Neural cell (in vitro differentiated cells): ENCODE data around the gene SEPTIN2. TPM values are rescaled to one million over a fixed set of nuclear protein-coding genes. Genes with fewer than 3 reads are reported as not detected.

Experiments used
- H2AFZ ChIP-seq: fragments of 200-600, 300-800 bp; sonication (generic), shearing (Covaris generic); 2 replicates; pipeline ENCODE4 v1.6.0; 2014; ENCODE audit warnings: low read depth, mild to moderate bottlenecking, antibody characterized with exemption, low read length, moderate library complexity
- H3F3A ChIP-seq: fragments of 200-600 bp; shearing (Covaris generic); 2 replicates; pipeline ENCODE4 v1.6.1; 2016; ENCODE audit warnings: mild to moderate bottlenecking, moderate library complexity, mixed read lengths, antibody characterized with exemption, low read length; ENCODE audit not compliant: insufficient read depth, poor library complexity, severe bottlenecking
- H3K27ac ChIP-seq: fragments of 200-600, 300-800 bp; sonication (generic), shearing (Covaris generic); 2 replicates; pipeline ENCODE4 v1.5.1; 2014; ENCODE audit warnings: mild to moderate bottlenecking, low read length, moderate library complexity
- H3K27me3 ChIP-seq: fragments of 300-800, 200-600 bp; sonication (generic), shearing (Covaris generic); 2 replicates; pipeline ENCODE4 v1.6.0; 2014; ENCODE audit warnings: mild to moderate bottlenecking, low read depth, low read length, moderate library complexity; ENCODE audit not compliant: insufficient read depth
- H3K36me3 ChIP-seq: fragments of 300-800, 200-600 bp; sonication (generic), shearing (Covaris generic); 2 replicates; pipeline ENCODE4 v1.5.1; 2014; ENCODE audit warnings: mild to moderate bottlenecking, antibody characterized with exemption, low read length, moderate library complexity; ENCODE audit not compliant: insufficient read depth
- H3K4me2 ChIP-seq: fragments of 300-800, 200-600 bp; sonication (generic), shearing (Covaris generic); 2 replicates; pipeline ENCODE4 v1.6.0; 2014; ENCODE audit warnings: mild to moderate bottlenecking, low read length
- H3K4me3 ChIP-seq: fragments of 300-800, 200-600 bp; sonication (generic), shearing (Covaris generic); 2 replicates; pipeline ENCODE4 v1.5.1; 2014; ENCODE audit warnings: mild to moderate bottlenecking, low read length, moderate library complexity
- H3K79me2 ChIP-seq: fragments of 200-600 bp; shearing (Covaris generic); replicated peaks from 2 replicates; pipeline ENCODE4 v1.6.0; 2014; ENCODE audit warnings: mild to moderate bottlenecking, low read length, moderate library complexity; ENCODE audit not compliant: insufficient read depth
- H3K9ac ChIP-seq: fragments of 300-800, 200-600 bp; sonication (generic), shearing (Covaris generic); 2 replicates; pipeline ENCODE4 v1.6.1; 2016; ENCODE audit warnings: mild to moderate bottlenecking, low read length, mixed read lengths
- H3K9me2 ChIP-seq: fragments of 200-600 bp; shearing (Covaris generic); 2 replicates; pipeline ENCODE4 v1.6.1; 2016; ENCODE audit warnings: mild to moderate bottlenecking, low read length, mixed read lengths; ENCODE audit not compliant: insufficient read depth
- H3K9me3 ChIP-seq: fragments of 200-600, 300-800 bp; sonication (generic), shearing (Covaris generic); 2 replicates; pipeline ENCODE4 v1.6.1; 2016; ENCODE audit warnings: mild to moderate bottlenecking, mixed run types, low read length, moderate library complexity, mixed read lengths
- H4K20me1 ChIP-seq: fragments of 200-600 bp; shearing (Covaris generic); 2 replicates; pipeline ENCODE4 v1.6.1; 2016; ENCODE audit warnings: mild to moderate bottlenecking, mixed run types; ENCODE audit not compliant: insufficient read depth
- CTCF ChIP-seq: fragments of 450-650 bp; IDR thresholded peaks from 2 replicates; pipeline ENCODE4 v1.5.1; 2014; ENCODE audit warnings: antibody characterized with exemption, mild to moderate bottlenecking, moderate library complexity; ENCODE audit not compliant: poor library complexity, severe bottlenecking
- EP300 ChIP-seq: fragments of 450-650 bp; conservative IDR thresholded peaks from 2 replicates; pipeline ENCODE4 v1.6.1; 2014; ENCODE audit warnings: antibody characterized with exemption, mild to moderate bottlenecking, moderate library complexity; ENCODE audit not compliant: poor library complexity, severe bottlenecking
- EZH2 ChIP-seq: fragments of 200-600, 300-800 bp; shearing (Covaris generic), sonication (generic); IDR thresholded peaks from 2 replicates; pipeline ENCODE4 v1.6.1; 2014; ENCODE audit warnings: antibody characterized with exemption, low read length, borderline replicate concordance, mild to moderate bottlenecking; ENCODE audit not compliant: insufficient read depth, poor library complexity, severe bottlenecking
- MXI1 ChIP-seq: fragments of 450-650 bp; conservative IDR thresholded peaks from 2 replicates; pipeline ENCODE4 v1.6.1; 2014; ENCODE audit warnings: antibody characterized with exemption, mild to moderate bottlenecking; ENCODE audit not compliant: poor library complexity, severe bottlenecking
- POLR2AphosphoS5 ChIP-seq: IDR thresholded peaks from 2 replicates; pipeline ENCODE4 v1.6.1; 2012
- RAD21 ChIP-seq: fragments of 450-650 bp; conservative IDR thresholded peaks from 2 replicates; pipeline ENCODE4 v1.6.1; 2014; ENCODE audit warnings: antibody characterized with exemption, mild to moderate bottlenecking, moderate library complexity
- REST ChIP-seq: IDR thresholded peaks from 2 replicates; pipeline ENCODE4 v1.6.1; 2012; ENCODE audit warnings: borderline replicate concordance
- SMC3 ChIP-seq: fragments of 450-650 bp; conservative IDR thresholded peaks from 2 replicates; pipeline ENCODE4 v1.6.1; 2014; ENCODE audit warnings: antibody characterized with exemption, mild to moderate bottlenecking, moderate library complexity; ENCODE audit not compliant: poor library complexity
- TAF1 ChIP-seq: IDR thresholded peaks from 2 replicates; pipeline ENCODE4 v1.6.1; 2012; ENCODE audit warnings: low read depth
- polyA plus RNA-seq: library from polyadenylated mRNA; depleted of rRNA; stranded (reverse); fragments of >200 nt; gene quantifications from 2 replicates; pipeline ENCODE4 v1.2.3, GENCODE V29; 2014

SEPTIN2 gene
- polyA plus RNA-seq, 1 donor from 2014 or later = 467 TPM

- no peak overlapping the region for H2AFZ ChIP-seq
- H3K4me3 ChIP-seq = no peak overlapping the region
- no peaks in the 10 kb centered on the region for H3K9me3 ChIP-seq
- H4K20me1 ChIP-seq = no peaks in the 10 kb centered on the region
- H3F3A ChIP-seq = no peaks in the 10 kb centered on the region
- H3K4me2 ChIP-seq = no peak overlapping the region
- H3K27me3 ChIP-seq = no peaks in the 10 kb centered on the region
- no peaks in the 10 kb centered on the region for H3K9me2 ChIP-seq
- H3K79me2 ChIP-seq = peaks cover 34% of the 10 kb centered on the region
- no peaks in the 10 kb centered on the region for H3K36me3 ChIP-seq
- H3K9ac ChIP-seq = no peak overlapping the region
- TF ChIP-seq EP300 (no peak), RAD21 (no peak), MXI1 (no peak), REST (no peak), CTCF (no peak), TAF1 (no peak), EZH2 (no peak), POLR2AphosphoS5 (no peak), SMC3 (no peak)
- no peak overlapping the region for H3K27ac ChIP-seq
These were observed 43.8 kb downstream of the SEPTIN2 start for GRCh38 chr2:241359481-241360045.

- no peaks in the 10 kb centered on the region for H4K20me1 ChIP-seq
- H3K4me2 ChIP-seq = no peak overlapping the region
These were observed 47.7 kb downstream of the SEPTIN2 start for GRCh38 chr2:241363426-241363825.

More at GRCh38 chr2:241363426-241363825, 47.7 kb downstream of the SEPTIN2 start:
- Histone ChIP-seq H3K36me3 (no peaks in the 10 kb centered on the region), H3K79me2 (peaks cover 14% of the 10 kb centered on the region), H3K9me2 (no peaks in the 10 kb centered on the region), H3K4me3 (no peak overlapping the region), H3K9me3 (no peaks in the 10 kb centered on the region), H3K27ac (no peak overlapping the region), H3K27me3 (no peaks in the 10 kb centered on the region), H3K9ac (no peak overlapping the region), H3F3A (no peaks in the 10 kb centered on the region), H2AFZ (no peak overlapping the region)
- no peak for TF ChIP-seq POLR2AphosphoS5
- TF ChIP-seq RAD21 = no peak
